Measurements from ENCODE around the gene PSRC1. TPM values are rescaled to one million over a fixed set of nuclear protein-coding genes. Genes with fewer than 3 reads are reported as not detected.
"Not testable (repeated sequence)": the region's sequence is repeated elsewhere in the genome, so short reads cannot be mapped to it uniquely, and the experiment has no call there.

Gene PSRC1
- total RNA-seq: 0.73 TPM

- no peaks in the 10 kb centered on the region for H3K9me3 ChIP-seq (ENCODE audit: low read depth, low read length)
- H3K27me3 ChIP-seq (ENCODE audit: insufficient read depth, low read length): no peaks in the 10 kb centered on the region
- H3K4me1 ChIP-seq (ENCODE audit: insufficient read depth, low read length): peaks cover 37% of the 10 kb centered on the region
- peak within 1 kb of the TSS; percentile 72 for H3K4me3 ChIP-seq (ENCODE audit: low read length)
These were observed at the start of gene PSRC1 for GRCh38 chr1:109282952-109283747. PSRC1 (minus strand) TSS chr1:109283145.

GRCh38 chr1:109331113-109331512 is 48.2 kb upstream of the PSRC1 start:
- no peaks in the 10 kb centered on the region for H3K27me3 ChIP-seq (ENCODE audit: insufficient read depth, low read length)
- no peaks in the 10 kb centered on the region for H3K4me1 ChIP-seq (ENCODE audit: insufficient read depth, low read length)
- peaks cover 16% of the 10 kb centered on the region for H3K9me3 ChIP-seq (ENCODE audit: low read depth, low read length)
- H3K4me3 ChIP-seq (ENCODE audit: low read length): no peak overlapping the region

- peaks cover 16% of the 10 kb centered on the region for H3K9me3 ChIP-seq (ENCODE audit: low read depth, low read length)
- H3K4me3 ChIP-seq (ENCODE audit: low read length): no peak overlapping the region
- no peaks in the 10 kb centered on the region for H3K27me3 ChIP-seq (ENCODE audit: insufficient read depth, low read length)
- no peaks in the 10 kb centered on the region for H3K4me1 ChIP-seq (ENCODE audit: insufficient read depth, low read length)
These were observed 44.3 kb upstream of the PSRC1 start for GRCh38 chr1:109327285-109327684.

GRCh38 chr1:109322974-109323373 is 40.0 kb upstream of the PSRC1 start:
- Histone ChIP-seq H3K9me3 (ENCODE audit: low read depth, low read length) (no peaks in the 10 kb centered on the region), H3K27me3 (ENCODE audit: insufficient read depth, low read length) (no peaks in the 10 kb centered on the region), H3K4me3 (ENCODE audit: low read length) (no peak overlapping the region), H3K4me1 (ENCODE audit: insufficient read depth, low read length) (no peaks in the 10 kb centered on the region)

- no peaks in the 10 kb centered on the region for H3K9me3 ChIP-seq (ENCODE audit: low read depth, low read length)
- no peak overlapping the region for H3K4me3 ChIP-seq (ENCODE audit: low read length)
- H3K27me3 ChIP-seq (ENCODE audit: insufficient read depth, low read length): no peaks in the 10 kb centered on the region
- no peaks in the 10 kb centered on the region for H3K4me1 ChIP-seq (ENCODE audit: insufficient read depth, low read length)
These were observed 36.2 kb upstream of the PSRC1 start for GRCh38 chr1:109319114-109319513.

GRCh38 chr1:109316506-109316905 is 33.6 kb upstream of the PSRC1 start:
- H3K27me3 ChIP-seq (ENCODE audit: insufficient read depth, low read length): no peaks in the 10 kb centered on the region
- H3K9me3 ChIP-seq (ENCODE audit: low read depth, low read length): no peaks in the 10 kb centered on the region
- H3K4me1 ChIP-seq (ENCODE audit: insufficient read depth, low read length): peaks cover 8% of the 10 kb centered on the region
- H3K4me3 ChIP-seq (ENCODE audit: low read length): no peak overlapping the region

GRCh38 chr1:109315288-109315687 is 32.3 kb upstream of the PSRC1 start:
- H3K4me3 ChIP-seq (ENCODE audit: low read length): no peak overlapping the region
- peaks cover 8% of the 10 kb centered on the region for H3K4me1 ChIP-seq (ENCODE audit: insufficient read depth, low read length)
- no peaks in the 10 kb centered on the region for H3K9me3 ChIP-seq (ENCODE audit: low read depth, low read length)
- H3K27me3 ChIP-seq (ENCODE audit: insufficient read depth, low read length): no peaks in the 10 kb centered on the region

- no peaks in the 10 kb centered on the region for H3K9me3 ChIP-seq (ENCODE audit: low read depth, low read length)
- no peak overlapping the region for H3K4me3 ChIP-seq (ENCODE audit: low read length)
- peaks cover 8% of the 10 kb centered on the region for H3K4me1 ChIP-seq (ENCODE audit: insufficient read depth, low read length)
- no peaks in the 10 kb centered on the region for H3K27me3 ChIP-seq (ENCODE audit: insufficient read depth, low read length)
These were observed 31.9 kb upstream of the PSRC1 start for GRCh38 chr1:109314795-109315194.

GRCh38 chr1:109312978-109313775 is 30.2 kb upstream of the PSRC1 start:
- Histone ChIP-seq H3K27me3 (ENCODE audit: insufficient read depth, low read length) (no peaks in the 10 kb centered on the region), H3K9me3 (ENCODE audit: low read depth, low read length) (no peaks in the 10 kb centered on the region), H3K4me3 (ENCODE audit: low read length) (no peak overlapping the region), H3K4me1 (ENCODE audit: insufficient read depth, low read length) (peaks cover 8% of the 10 kb centered on the region)

GRCh38 chr1:109312246-109312645 is 29.3 kb upstream of the PSRC1 start:
- Histone ChIP-seq H3K27me3 (ENCODE audit: insufficient read depth, low read length) (no peaks in the 10 kb centered on the region), H3K4me3 (ENCODE audit: low read length) (no peak overlapping the region), H3K4me1 (ENCODE audit: insufficient read depth, low read length) (peaks cover 18% of the 10 kb centered on the region), H3K9me3 (ENCODE audit: low read depth, low read length) (no peaks in the 10 kb centered on the region)

GRCh38 chr1:109309347-109309746 is 26.4 kb upstream of the PSRC1 start:
- H3K9me3 ChIP-seq (ENCODE audit: low read depth, low read length): no peaks in the 10 kb centered on the region
- peaks cover 25% of the 10 kb centered on the region for H3K4me1 ChIP-seq (ENCODE audit: insufficient read depth, low read length)
- no peaks in the 10 kb centered on the region for H3K27me3 ChIP-seq (ENCODE audit: insufficient read depth, low read length)
- no peak overlapping the region for H3K4me3 ChIP-seq (ENCODE audit: low read length)

- Histone ChIP-seq H3K4me3 (ENCODE audit: low read length) (no peak overlapping the region), H3K9me3 (ENCODE audit: low read depth, low read length) (no peaks in the 10 kb centered on the region), H3K27me3 (ENCODE audit: insufficient read depth, low read length) (no peaks in the 10 kb centered on the region)
These were observed 24.5 kb upstream of the PSRC1 start for GRCh38 chr1:109307274-109308021.

GRCh38 chr1:109306832-109307273 is 23.9 kb upstream of the PSRC1 start, which contains the start of gene MYBPHL:
MYBPHL (minus strand) TSS chr1:109307011; CDS start chr1:109306991, 20 bp downstream.
- H3K4me1 ChIP-seq (ENCODE audit: insufficient read depth, low read length): peaks cover 17% of the 10 kb centered on the region
- H3K9me3 ChIP-seq (ENCODE audit: low read depth, low read length): no peaks in the 10 kb centered on the region
- H3K4me3 ChIP-seq (ENCODE audit: low read length): no peak within 1 kb of the TSS
- H3K27me3 ChIP-seq (ENCODE audit: insufficient read depth, low read length): no peaks in the 10 kb centered on the region

More at GRCh38 chr1:109307274-109308021, 24.5 kb upstream of the PSRC1 start:
- H3K4me1 ChIP-seq (ENCODE audit: insufficient read depth, low read length): peaks cover 17% of the 10 kb centered on the region

- H3K9me3 ChIP-seq (ENCODE audit: low read depth, low read length); H3K27me3 ChIP-seq (ENCODE audit: insufficient read depth, low read length); H3K4me3 ChIP-seq (ENCODE audit: low read length): not testable (repeated sequence)
- peaks cover 17% of the 10 kb centered on the region for H3K4me1 ChIP-seq (ENCODE audit: insufficient read depth, low read length)
These were observed 23.0 kb upstream of the PSRC1 start for GRCh38 chr1:109305991-109306390.

All from mononuclear cell (primary cell).